HEK293 (cell line): ENCODE results near the gene WNT8B.

Experiments used
- CTCF ChIA-PET: fragments of 350-600 bp; formaldehyde crosslinking; extraction: SDS; loops from one replicate; lab custom pipeline; 2021; ENCODE audit warnings: antibody characterized with exemption; lab: Yijun Ruan, JAX
- POLR2A ChIA-PET: fragments of 300-600 bp; formaldehyde crosslinking; extraction: SDS; loops from one replicate; lab custom pipeline; 2020; ENCODE audit warnings: antibody characterized with exemption, inconsistent platforms; lab: Yijun Ruan, JAX
- H3K27ac ChIP-seq: fragments of 200-500 bp; sonication (Bioruptor generic); 2 replicates; pipeline ENCODE4 v1.5.1; 2014; ENCODE audit warnings: low read depth, low read length, control low read depth, inconsistent platforms; ENCODE audit errors: extremely low read depth
- H3K36me3 ChIP-seq, 2 experiments: fragments of 200-500 bp in 1 of 2; sonication (Bioruptor generic) in 1 of 2; 1 replicate in 1 of 2; 2 replicates in 1 of 2; pipeline ENCODE4 v1.5.1; 2014 to 2017; ENCODE audit warnings: inconsistent platforms in 2 of 2, low read length in 2 of 2; ENCODE audit not compliant: control insufficient read depth in 2 of 2, insufficient read depth in 1 of 2
- H3K4me1 ChIP-seq: fragments of 200-500 bp; sonication (Bioruptor generic); 2 replicates; pipeline ENCODE4 v1.5.1; 2014; ENCODE audit warnings: mild to moderate bottlenecking, low read length, inconsistent platforms; ENCODE audit not compliant: control insufficient read depth, insufficient read depth
- H3K4me3 ChIP-seq: 2 replicates; pipeline ENCODE4 v1.5.1; 2011; ENCODE audit warnings: low read depth, mild to moderate bottlenecking, control low read depth, low read length, moderate library complexity
- H3K9me3 ChIP-seq: fragments of 200-500 bp; sonication (Bioruptor generic); 2 replicates; pipeline ENCODE4 v1.5.1; 2014; ENCODE audit warnings: low read depth, low read length, inconsistent platforms; ENCODE audit not compliant: control insufficient read depth, insufficient read depth
- BCL11B ChIP-seq: fragments of 450-650 bp; formaldehyde crosslinking; IDR thresholded peaks from 2 replicates; pipeline ENCODE4 v1.5.1; 2016; ENCODE audit warnings: low read depth, missing biosample characterization, missing genetic modification characterization
- MZF1 ChIP-seq: fragments of 450-650 bp; formaldehyde crosslinking; IDR thresholded peaks from 2 replicates; pipeline ENCODE4 v1.5.1; 2017; ENCODE audit warnings: missing biosample characterization, missing genetic modification characterization, borderline replicate concordance
- PBX3 ChIP-seq: sonication (generic); formaldehyde crosslinking; IDR thresholded peaks from 2 replicates; pipeline ENCODE4 v1.8.1; 2022; ENCODE audit warnings: mild to moderate bottlenecking, moderate library complexity, missing genetic modification reagents
- PRDM1 ChIP-seq: fragments of 450-650 bp; formaldehyde crosslinking; IDR thresholded peaks from 2 replicates; pipeline ENCODE4; 2016; ENCODE audit warnings: missing biosample characterization, missing genetic modification characterization
- ZNF133 ChIP-seq: fragments of 450-650 bp; formaldehyde crosslinking; IDR thresholded peaks from 2 replicates; pipeline ENCODE4 v1.5.1; 2016; ENCODE audit warnings: missing biosample characterization, missing genetic modification characterization
- ZNF140 ChIP-seq: fragments of 450-650 bp; formaldehyde crosslinking; IDR thresholded peaks from 2 replicates; pipeline ENCODE4 v1.5.1; 2016; ENCODE audit warnings: missing biosample characterization, missing genetic modification characterization
- ZNF146 ChIP-seq: fragments of 450-650 bp; formaldehyde crosslinking; IDR thresholded peaks from 2 replicates; pipeline ENCODE4 v1.5.1; 2016; ENCODE audit warnings: missing biosample characterization, missing genetic modification characterization
- ZNF19 ChIP-seq: fragments of 450-650 bp; formaldehyde crosslinking; IDR thresholded peaks from 2 replicates; pipeline ENCODE4; 2016; ENCODE audit warnings: missing biosample characterization, missing genetic modification characterization, low read depth
- ZNF2 ChIP-seq: fragments of 450-650 bp; formaldehyde crosslinking; IDR thresholded peaks from 2 replicates; pipeline ENCODE4 v1.5.1; 2016; ENCODE audit warnings: missing biosample characterization, missing genetic modification characterization
- ZNF202 ChIP-seq: fragments of 450-650 bp; formaldehyde crosslinking; IDR thresholded peaks from 2 replicates; pipeline ENCODE4 v1.5.1; 2016; ENCODE audit warnings: missing biosample characterization, missing genetic modification characterization, borderline replicate concordance
- ZNF211 ChIP-seq: fragments of 450-650 bp; formaldehyde crosslinking; IDR thresholded peaks from 2 replicates; pipeline ENCODE4 v1.5.1; 2016; ENCODE audit warnings: low read depth, missing biosample characterization, missing genetic modification characterization
- ZNF37A ChIP-seq: fragments of 450-650 bp; IDR thresholded peaks from 2 replicates; pipeline ENCODE4 v1.5.1; 2018; ENCODE audit warnings: missing biosample characterization, missing genetic modification characterization
- ZNF423 ChIP-seq: fragments of 450-650 bp; formaldehyde crosslinking; IDR thresholded peaks from 2 replicates; pipeline ENCODE4 v1.5.1; 2016; ENCODE audit warnings: missing biosample characterization, missing genetic modification characterization
- ZNF426 ChIP-seq: fragments of 450-650 bp; formaldehyde crosslinking; IDR thresholded peaks from 2 replicates; pipeline ENCODE4 v1.5.1; 2017; ENCODE audit warnings: missing biosample characterization, missing genetic modification characterization, mild to moderate bottlenecking, inconsistent platforms, moderate library complexity
- ZNF549 ChIP-seq: fragments of 450-650 bp; IDR thresholded peaks from 2 replicates; pipeline ENCODE4 v1.5.1; 2018; ENCODE audit warnings: missing biosample characterization, missing genetic modification characterization, mild to moderate bottlenecking, inconsistent platforms, moderate library complexity
- ZNF555 ChIP-seq: fragments of 450-650 bp; formaldehyde crosslinking; conservative IDR thresholded peaks from 2 replicates; pipeline ENCODE4 v1.5.1; 2017; ENCODE audit warnings: missing biosample characterization, mild to moderate bottlenecking, missing genetic modification characterization, inconsistent platforms
- ZNF571 ChIP-seq: fragments of 450-650 bp; formaldehyde crosslinking; IDR thresholded peaks from 2 replicates; pipeline ENCODE4 v1.5.0; 2017; ENCODE audit warnings: missing biosample characterization, missing genetic modification characterization
- ZNF610 ChIP-seq: fragments of 450-650 bp; formaldehyde crosslinking; IDR thresholded peaks from 2 replicates; pipeline ENCODE4 v1.5.1; 2016; ENCODE audit warnings: missing biosample characterization, missing genetic modification characterization, borderline replicate concordance
- ZNF624 ChIP-seq: fragments of 450-650 bp; formaldehyde crosslinking; IDR thresholded peaks from 2 replicates; pipeline ENCODE4 v1.5.1; 2017; ENCODE audit warnings: missing biosample characterization, missing genetic modification characterization
- ZNF658 ChIP-seq: fragments of 450-650 bp; formaldehyde crosslinking; IDR thresholded peaks from 2 replicates; pipeline ENCODE4; 2016; ENCODE audit warnings: missing biosample characterization, missing genetic modification characterization
- ZNF776 ChIP-seq: fragments of 450-650 bp; formaldehyde crosslinking; IDR thresholded peaks from 2 replicates; pipeline ENCODE4 v1.5.0; 2017; ENCODE audit warnings: missing biosample characterization, missing genetic modification characterization, borderline replicate concordance
- ZNF830 ChIP-seq: fragments of 450-650 bp; IDR thresholded peaks from 2 replicates; pipeline ENCODE4 v1.5.0; 2018; ENCODE audit warnings: missing biosample characterization, missing genetic modification characterization, low read depth, mild to moderate bottlenecking, moderate library complexity
- TF ChIP-seq, protein P1 (sequence below): IDR thresholded peaks from 2 replicates; pipeline ENCODE4 v1.6.1; 2011; ENCODE audit warnings: mild to moderate bottlenecking, low read depth, low read length, borderline replicate concordance

The WNT8B gene

GRCh38 chr10:100413173-100413572 is 49.6 kb upstream of the WNT8B start:
- CTCF ChIA-PET, result interaction anchor here (1.9 kb wide), 1 partner anchor 20 kb away, joined by 8 read pairs; no protein-coding TSS in a partner anchor
- POLR2A ChIA-PET, result interaction anchor here (1.5 kb wide), 1 partner anchor 67 kb away, joined by 3 read pairs; no protein-coding TSS in a partner anchor
- Histone ChIP-seq H3K4me1 (peaks cover 4% of the 10 kb centered on the region; the same call in 1 of the 2 replicates), H3K27ac (no peak overlapping the region), H3K9me3 (no peaks in the 10 kb centered on the region), H3K36me3 (no peaks in the 10 kb centered on the region), H3K4me3 (no peak overlapping the region)
- TF ChIP-seq MZF1 (tag by site-specific recombination), result no peak
- no peak for TF ChIP-seq ZNF2 (tag by site-specific recombination)
- TF ChIP-seq ZNF133 (tag by site-specific recombination), result no peak
- TF ChIP-seq, protein P1, sequence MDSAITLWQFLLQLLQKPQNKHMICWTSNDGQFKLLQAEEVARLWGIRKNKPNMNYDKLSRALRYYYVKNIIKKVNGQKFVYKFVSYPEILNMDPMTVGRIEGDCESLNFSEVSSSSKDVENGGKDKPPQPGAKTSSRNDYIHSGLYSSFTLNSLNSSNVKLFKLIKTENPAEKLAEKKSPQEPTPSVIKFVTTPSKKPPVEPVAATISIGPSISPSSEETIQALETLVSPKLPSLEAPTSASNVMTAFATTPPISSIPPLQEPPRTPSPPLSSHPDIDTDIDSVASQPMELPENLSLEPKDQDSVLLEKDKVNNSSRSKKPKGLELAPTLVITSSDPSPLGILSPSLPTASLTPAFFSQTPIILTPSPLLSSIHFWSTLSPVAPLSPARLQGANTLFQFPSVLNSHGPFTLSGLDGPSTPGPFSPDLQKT, result no peak
- no peak for TF ChIP-seq ZNF776
- TF ChIP-seq ZNF830 (tag by site-specific recombination), result no peak
- no peak for TF ChIP-seq ZNF571
- no peak for TF ChIP-seq ZNF211
- no peak for TF ChIP-seq ZNF610 (tag by site-specific recombination)
- TF ChIP-seq ZNF19, result no peak
- no peak for TF ChIP-seq BCL11B (tag by site-specific recombination)
- TF ChIP-seq PRDM1 (tag by site-specific recombination), result no peak
- TF ChIP-seq ZNF202 (tag by site-specific recombination), result no peak
- TF ChIP-seq ZNF423, result no peak
- no peak for TF ChIP-seq ZNF624 (tag by site-specific recombination)

DNA sequence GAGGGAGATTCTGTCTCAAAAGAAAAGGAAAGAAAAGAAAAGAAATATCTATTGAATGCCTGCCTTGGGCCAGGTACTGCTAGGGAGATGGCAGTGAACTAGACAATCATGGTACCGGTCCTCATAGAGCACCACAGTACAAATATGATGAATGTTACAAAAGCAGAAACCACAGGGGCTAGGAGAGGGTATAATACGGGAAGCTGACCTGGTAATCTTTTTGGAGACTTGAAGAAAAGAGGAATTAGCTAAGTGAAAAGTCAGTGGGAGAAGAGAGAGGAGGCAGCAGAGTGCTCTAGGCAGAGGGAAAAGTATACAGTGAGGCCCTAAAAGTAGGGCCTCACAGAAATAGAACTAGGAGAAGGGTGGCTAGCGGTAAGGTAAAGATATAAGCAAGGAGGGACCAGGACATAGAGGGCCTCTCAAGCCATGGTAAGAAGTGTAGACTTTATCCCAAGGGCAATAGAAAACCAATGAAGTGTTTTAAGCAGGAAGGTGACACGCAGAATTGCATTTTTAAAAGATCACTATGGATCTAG is 42.8 kb upstream of the WNT8B start:
- Histone ChIP-seq H3K27ac (no peak overlapping the region), H3K9me3 (no peaks in the 10 kb centered on the region), H3K4me1 (no peaks in the 10 kb centered on the region), H3K36me3 (no peaks in the 10 kb centered on the region)
- CTCF ChIA-PET, result interaction anchor here (0.6 kb wide), 1 partner anchor 73 kb away, joined by 3 read pairs; no protein-coding TSS in a partner anchor
- POLR2A ChIA-PET, result no interaction called here
- TF ChIP-seq ZNF140 (tag by site-specific recombination) (no peak), BCL11B (tag by site-specific recombination) (no peak), ZNF555 (tag by site-specific recombination) (no peak), ZNF426 (tag by site-specific recombination) (no peak), ZNF549 (no peak), PBX3 (CRISPR knock-in tag) (no peak), ZNF658 (tag by site-specific recombination) (no peak)
- TF ChIP-seq, all 188 proteins: peak for 0
- no peak overlapping the region for H3K4me3 ChIP-seq

DNA sequence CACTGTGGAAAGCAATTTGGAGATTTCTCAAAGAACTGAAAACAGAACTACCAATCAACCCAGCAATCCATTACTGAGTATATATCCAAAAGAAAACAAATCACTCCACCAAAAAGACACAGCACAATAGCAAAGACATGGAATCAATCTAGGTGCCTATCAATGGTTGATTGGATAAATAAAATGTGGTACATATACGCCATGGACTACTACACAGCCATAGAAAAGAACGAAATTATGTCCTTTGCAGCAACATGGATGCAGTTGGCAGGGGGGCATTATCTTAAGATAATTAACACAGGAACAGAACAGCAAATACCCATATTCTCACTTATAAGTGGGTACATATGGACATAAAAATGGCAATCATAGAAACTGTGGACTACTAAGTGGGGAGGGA is 35.4 kb upstream of the WNT8B start:
- TF ChIP-seq ZNF37A (tag by site-specific recombination) (no peak), ZNF146 (tag by site-specific recombination) (peak; percentile 60; the same call in 1 of the 2 replicates)
- ChIA-PET POLR2A (no interaction called here), CTCF (interaction anchor here (7.6 kb wide), 1 partner anchor 86 kb away, joined by 342 read pairs; the partner anchor contains the start of gene SCD)
- Histone ChIP-seq H3K4me1 (no peaks in the 10 kb centered on the region), H3K27ac (no peak overlapping the region), H3K9me3 (no peaks in the 10 kb centered on the region), H3K36me3 (no peaks in the 10 kb centered on the region), H3K4me3 (no peak overlapping the region)
